ENCODE results near the gene UCK2.

The UCK2 gene

GRCh38 chr1:165903672-165904071, 76.3 kb downstream of the UCK2 start:
- no peak for DNase-seq

- DNase-seq: no peak
Measured at GRCh38 chr1:165904948-165905347, 77.5 kb downstream of the UCK2 start.

GRCh38 chr1:165905853-165906252, 78.4 kb downstream of the UCK2 start:
- DNase-seq: no peak

- DNase-seq: no peak
Measured at GRCh38 chr1:165907256-165907857, 79.9 kb downstream of the UCK2 start.

GRCh38 chr1:165910764-165911421, 83.5 kb downstream of the UCK2 start:
- DNase-seq: no peak

GRCh38 chr1:165911609-165912281, 84.3 kb downstream of the UCK2 start:
- DNase-seq: no peak

GRCh38 chr1:165912638-165913037, 85.2 kb downstream of the UCK2 start:
- DNase-seq: no peak

GRCh38 chr1:165914136-165914798, 86.9 kb downstream of the UCK2 start:
- peak; percentile 68 to 80 for DNase-seq

GRCh38 chr1:165915480-165915879, 88.1 kb downstream of the UCK2 start:
- no peak for DNase-seq

GRCh38 chr1:165915932-165916348, 88.5 kb downstream of the UCK2 start:
- DNase-seq: no peak

GRCh38 chr1:165917166-165917565, 89.8 kb downstream of the UCK2 start:
- no peak for DNase-seq

GRCh38 chr1:165924117-165924516, 96.7 kb downstream of the UCK2 start:
- DNase-seq: no peak

- DNase-seq: no peak
Measured at GRCh38 chr1:165925498-165926079, 98.2 kb downstream of the UCK2 start.

GRCh38 chr1:165927169-165927568, 99.8 kb downstream of the UCK2 start:
- no peak for DNase-seq

- DNase-seq: peak; percentile 34 to 61
Measured at GRCh38 chr1:165928075-165928731, 100.8 kb downstream of the UCK2 start.

- no peak for DNase-seq
Measured at GRCh38 chr1:165930961-165931360, 103.5 kb downstream of the UCK2 start.

- DNase-seq: no peak
Measured at GRCh38 chr1:165933446-165934170, 106.2 kb downstream of the UCK2 start.

GRCh38 chr1:165936542-165936941, 109.1 kb downstream of the UCK2 start:
- no peak for DNase-seq

- no peak for DNase-seq
Measured at GRCh38 chr1:165937829-165938228, 110.4 kb downstream of the UCK2 start.

- DNase-seq: no peak
Measured at GRCh38 chr1:165938844-165939243, 111.4 kb downstream of the UCK2 start.

GRCh38 chr1:165941531-165941930, 114.1 kb downstream of the UCK2 start:
- DNase-seq: no peak

GRCh38 chr1:165942062-165942461, 114.6 kb downstream of the UCK2 start:
- no peak for DNase-seq
